ENCODE results near the gene ASXL1. TPM values are rescaled to one million over a fixed set of nuclear protein-coding genes. Genes with fewer than 3 reads are reported as not detected.
"Not testable (repeated sequence)": the region's sequence is repeated elsewhere in the genome, so short reads cannot be mapped to it uniquely, and the experiment has no call there.

The ASXL1 gene
- total RNA-seq, 1 donor = 68.8 TPM

DNA sequence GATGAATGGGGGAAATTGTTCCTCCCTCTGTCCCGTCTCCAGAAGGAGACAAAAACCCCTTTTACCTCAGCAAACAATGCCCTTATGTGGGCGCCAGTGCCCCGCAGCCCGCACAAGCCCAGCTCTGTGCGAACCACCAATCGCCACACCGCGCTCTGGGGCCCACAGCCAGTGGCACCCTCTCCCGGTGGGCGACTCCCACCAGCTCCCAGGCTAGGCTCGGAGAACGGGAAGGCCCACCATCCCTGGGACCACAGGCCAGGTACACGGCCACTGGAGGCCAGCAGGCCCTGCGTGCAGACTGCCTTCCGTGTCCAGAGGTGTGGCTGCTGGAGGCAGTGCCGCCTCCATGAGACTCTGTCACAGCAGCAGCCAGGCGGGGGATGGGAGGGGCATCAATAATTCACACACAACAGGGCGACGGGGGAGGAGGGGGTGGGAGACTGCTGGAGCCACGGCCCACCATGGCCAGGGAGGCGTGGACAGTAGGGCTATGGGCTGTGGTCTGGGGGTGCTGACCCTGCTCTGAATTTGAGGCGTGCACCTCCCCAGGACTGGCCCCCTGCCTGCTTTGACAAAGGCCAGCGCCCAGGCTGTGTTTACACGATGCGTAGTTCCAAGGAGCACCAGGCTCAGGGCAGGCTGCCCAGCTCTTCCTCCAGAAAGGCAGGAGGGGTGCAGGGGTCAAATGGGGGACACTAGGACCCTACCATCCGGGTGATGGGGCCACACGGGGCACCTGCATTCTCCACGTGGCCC is 105.7 kb downstream of the ASXL1 start:
- peaks cover 6% of the 10 kb centered on the region for H3K4me1 ChIP-seq (ENCODE audit: insufficient read depth, low read length)
- H3K27me3 ChIP-seq (ENCODE audit: insufficient read depth, low read length) = no peaks in the 10 kb centered on the region
- H3K27ac ChIP-seq (ENCODE audit: low read depth, low read length) = no peak overlapping the region
- H4K20me1 ChIP-seq (ENCODE audit: insufficient read depth, low read length) = peaks cover 16% of the 10 kb centered on the region
- H3K4me3 ChIP-seq (ENCODE audit: insufficient read depth, low read length) = no peak overlapping the region
- H3K9me3 ChIP-seq (ENCODE audit: low read depth, low read length) = no peaks in the 10 kb centered on the region
- peaks cover 27% of the 10 kb centered on the region for H3K79me2 ChIP-seq (ENCODE audit: insufficient read depth, low read length)
- H3K36me3 ChIP-seq (ENCODE audit: insufficient read depth, low read length) = no peaks in the 10 kb centered on the region
- H2AFZ ChIP-seq (ENCODE audit: low read length) = no peak overlapping the region
- H3K4me2 ChIP-seq (ENCODE audit: insufficient read depth, low read length) = no peak overlapping the region
- peak; percentile 51 for DNase-seq (ENCODE audit: insufficient read length, low spot score, missing footprints)
- TF ChIP-seq, protein P1, sequence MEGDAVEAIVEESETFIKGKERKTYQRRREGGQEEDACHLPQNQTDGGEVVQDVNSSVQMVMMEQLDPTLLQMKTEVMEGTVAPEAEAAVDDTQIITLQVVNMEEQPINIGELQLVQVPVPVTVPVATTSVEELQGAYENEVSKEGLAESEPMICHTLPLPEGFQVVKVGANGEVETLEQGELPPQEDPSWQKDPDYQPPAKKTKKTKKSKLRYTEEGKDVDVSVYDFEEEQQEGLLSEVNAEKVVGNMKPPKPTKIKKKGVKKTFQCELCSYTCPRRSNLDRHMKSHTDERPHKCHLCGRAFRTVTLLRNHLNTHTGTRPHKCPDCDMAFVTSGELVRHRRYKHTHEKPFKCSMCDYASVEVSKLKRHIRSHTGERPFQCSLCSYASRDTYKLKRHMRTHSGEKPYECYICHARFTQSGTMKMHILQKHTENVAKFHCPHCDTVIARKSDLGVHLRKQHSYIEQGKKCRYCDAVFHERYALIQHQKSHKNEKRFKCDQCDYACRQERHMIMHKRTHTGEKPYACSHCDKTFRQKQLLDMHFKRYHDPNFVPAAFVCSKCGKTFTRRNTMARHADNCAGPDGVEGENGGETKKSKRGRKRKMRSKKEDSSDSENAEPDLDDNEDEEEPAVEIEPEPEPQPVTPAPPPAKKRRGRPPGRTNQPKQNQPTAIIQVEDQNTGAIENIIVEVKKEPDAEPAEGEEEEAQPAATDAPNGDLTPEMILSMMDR (IDR thresholded peaks at IDR 0.05; ENCODE audit: extremely low read depth, low read depth, low read length) = no peak

DNA sequence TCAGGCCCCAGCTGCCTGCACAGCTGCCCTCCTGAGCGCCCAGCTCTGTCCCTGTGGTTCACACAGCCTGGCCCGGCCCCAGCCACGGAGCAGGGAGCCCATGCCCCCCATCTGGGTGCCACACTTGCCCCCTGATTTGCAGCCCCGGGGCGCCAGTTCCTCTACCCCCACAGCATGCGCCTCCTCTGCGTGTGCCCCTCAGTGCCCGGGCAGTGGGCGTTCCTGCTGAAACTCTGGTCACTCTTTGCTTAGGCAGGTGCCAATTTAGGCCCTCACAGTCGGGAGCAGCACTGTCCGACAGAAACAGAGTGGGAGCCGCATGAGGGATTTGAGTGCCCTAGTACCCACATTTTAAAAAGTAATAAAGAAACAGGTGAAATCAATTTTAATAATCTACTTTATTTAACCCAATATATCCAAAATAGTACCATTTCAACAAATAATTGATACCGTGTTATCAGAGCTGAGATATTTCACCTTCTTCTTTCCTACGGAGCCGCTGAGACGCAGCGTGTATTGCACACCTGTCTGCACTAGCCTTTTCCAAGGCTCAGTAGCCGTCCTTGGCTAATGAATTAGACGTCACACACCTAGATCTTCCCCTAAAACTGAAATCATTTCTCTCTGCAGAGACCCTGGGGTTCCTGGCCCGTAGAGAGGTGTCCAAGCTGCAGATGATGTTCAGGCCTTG is 106.4 kb downstream of the ASXL1 start:
- H2AFZ ChIP-seq (ENCODE audit: low read length) = no peak overlapping the region
- H3K4me3 ChIP-seq (ENCODE audit: insufficient read depth, low read length) = no peak overlapping the region
- peak; percentile 69 for DNase-seq (ENCODE audit: insufficient read length, low spot score, missing footprints)
- H3K36me3 ChIP-seq (ENCODE audit: insufficient read depth, low read length) = no peaks in the 10 kb centered on the region
- no peak overlapping the region for H3K4me2 ChIP-seq (ENCODE audit: insufficient read depth, low read length)
- peak overlapping the region; percentile 86 for H3K27ac ChIP-seq (ENCODE audit: low read depth, low read length)
- peaks cover 6% of the 10 kb centered on the region for H3K4me1 ChIP-seq (ENCODE audit: insufficient read depth, low read length)
- H3K79me2 ChIP-seq (ENCODE audit: insufficient read depth, low read length) = peaks cover 29% of the 10 kb centered on the region
- H3K9me3 ChIP-seq (ENCODE audit: low read depth, low read length) = no peaks in the 10 kb centered on the region
- TF ChIP-seq, protein P1 (IDR thresholded peaks at IDR 0.05; ENCODE audit: extremely low read depth, low read depth, low read length) = no peak
- H3K27me3 ChIP-seq (ENCODE audit: insufficient read depth, low read length) = no peaks in the 10 kb centered on the region
- H4K20me1 ChIP-seq (ENCODE audit: insufficient read depth, low read length) = peaks cover 15% of the 10 kb centered on the region

DNA sequence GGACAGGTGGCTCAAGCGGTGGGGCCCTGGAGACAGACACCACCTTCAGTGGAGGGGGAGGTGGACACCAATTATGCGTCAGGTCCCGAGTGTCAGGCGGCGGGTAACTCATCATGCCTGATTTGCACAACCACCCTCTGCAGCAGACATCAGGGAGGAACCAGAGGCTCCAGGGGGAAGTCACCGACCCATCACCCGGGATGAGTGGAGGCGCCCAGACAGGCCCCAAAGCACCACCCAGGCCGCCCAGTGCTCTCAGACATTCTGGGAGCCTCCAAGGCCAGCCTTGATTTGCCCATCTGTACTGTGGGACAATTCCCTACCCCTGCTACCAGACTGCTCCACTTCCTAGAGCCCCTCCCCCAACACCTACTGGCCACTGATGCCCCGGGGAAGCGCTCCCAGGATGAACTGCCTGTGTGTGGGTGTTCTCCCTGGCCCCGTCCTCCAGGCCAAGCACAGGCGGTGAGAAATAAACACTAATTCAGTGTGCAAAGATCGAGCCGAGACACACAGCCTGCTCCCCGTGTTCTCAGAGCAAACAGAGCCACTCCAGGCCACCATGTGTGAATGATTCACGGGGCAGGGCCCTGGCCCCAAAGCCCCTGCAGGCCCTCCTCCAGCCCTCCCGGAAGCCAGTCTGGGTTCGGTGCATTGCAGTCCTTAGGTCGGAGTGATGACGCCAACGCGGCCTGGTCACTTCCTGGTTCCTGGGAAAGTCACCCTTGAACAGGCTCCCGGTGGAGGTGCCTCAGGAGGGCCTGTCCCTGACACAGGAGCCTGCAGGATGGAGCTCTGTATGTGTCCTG is 107.2 kb downstream of the ASXL1 start:
- TF ChIP-seq, protein P1 (IDR thresholded peaks at IDR 0.05; ENCODE audit: extremely low read depth, low read depth, low read length) = no peak
- H3K79me2 ChIP-seq (ENCODE audit: insufficient read depth, low read length) = peaks cover 33% of the 10 kb centered on the region
- peaks cover 6% of the 10 kb centered on the region for H3K4me1 ChIP-seq (ENCODE audit: insufficient read depth, low read length)
- H2AFZ ChIP-seq (ENCODE audit: low read length) = peak overlapping the region; percentile 65
- H3K27me3 ChIP-seq (ENCODE audit: insufficient read depth, low read length) = no peaks in the 10 kb centered on the region
- H3K36me3 ChIP-seq (ENCODE audit: insufficient read depth, low read length) = no peaks in the 10 kb centered on the region
- H3K4me2 ChIP-seq (ENCODE audit: insufficient read depth, low read length) = peak overlapping the region; percentile 15
- H4K20me1 ChIP-seq (ENCODE audit: insufficient read depth, low read length) = peaks cover 20% of the 10 kb centered on the region
- H3K4me3 ChIP-seq (ENCODE audit: insufficient read depth, low read length) = peak overlapping the region; percentile 10
- peak; percentile 97 for DNase-seq (ENCODE audit: insufficient read length, low spot score, missing footprints)
- no peaks in the 10 kb centered on the region for H3K9me3 ChIP-seq (ENCODE audit: low read depth, low read length)
- peak overlapping the region; percentile 86 for H3K27ac ChIP-seq (ENCODE audit: low read depth, low read length)

DNA sequence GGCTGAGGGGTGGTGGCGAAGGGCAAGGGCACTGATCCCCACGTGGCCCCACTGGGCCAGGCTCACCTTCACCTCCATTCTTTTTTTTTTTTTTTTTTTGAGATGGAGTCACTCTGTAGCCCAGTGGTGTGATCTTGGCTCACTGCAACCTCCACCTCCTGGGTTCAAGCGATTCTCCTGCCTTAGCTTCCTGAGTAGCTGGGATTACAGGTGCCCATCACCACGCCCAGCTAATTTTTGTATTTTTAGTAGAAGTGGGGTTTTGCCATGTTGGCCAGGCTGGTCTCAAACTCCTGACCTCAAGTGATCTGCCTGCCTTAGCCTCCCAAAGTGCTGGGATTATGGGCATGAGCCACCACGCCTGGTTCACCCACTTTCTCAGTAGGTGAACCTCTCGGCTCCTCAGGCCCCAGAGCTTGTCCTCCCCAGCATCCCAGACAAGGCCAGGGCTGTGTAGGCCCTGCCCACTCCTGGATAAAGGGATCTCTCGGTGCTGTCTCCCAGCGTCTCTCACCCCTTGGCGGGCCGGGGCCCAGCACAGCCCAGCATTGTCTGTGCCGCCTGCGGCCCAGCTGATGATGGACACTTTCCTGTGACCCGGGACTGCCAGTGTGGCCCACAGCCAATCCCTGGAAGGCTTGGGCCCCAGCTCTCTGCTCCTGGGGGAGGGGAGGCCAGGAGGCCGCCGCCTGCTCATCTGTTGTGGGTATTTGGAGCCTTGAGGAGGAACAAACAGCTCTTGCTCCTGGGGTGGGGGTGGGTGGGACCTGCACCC is 108.0 kb downstream of the ASXL1 start:
- H4K20me1 ChIP-seq (ENCODE audit: insufficient read depth, low read length) = peaks cover 27% of the 10 kb centered on the region
- not testable (repeated sequence) for H3K9me3 ChIP-seq (ENCODE audit: low read depth, low read length); H3K36me3 ChIP-seq (ENCODE audit: insufficient read depth, low read length); H3K4me1 ChIP-seq (ENCODE audit: insufficient read depth, low read length); H3K4me3 ChIP-seq (ENCODE audit: insufficient read depth, low read length); H3K27me3 ChIP-seq (ENCODE audit: insufficient read depth, low read length)
- H2AFZ ChIP-seq (ENCODE audit: low read length) = peak overlapping the region; percentile 65
- H3K79me2 ChIP-seq (ENCODE audit: insufficient read depth, low read length) = peaks cover 35% of the 10 kb centered on the region
- DNase-seq (ENCODE audit: insufficient read length, low spot score, missing footprints) = peak; percentile 44
- peak overlapping the region; percentile 15 for H3K4me2 ChIP-seq (ENCODE audit: insufficient read depth, low read length)
- peak overlapping the region; percentile 86 for H3K27ac ChIP-seq (ENCODE audit: low read depth, low read length)

All from osteoblast (primary cell).